Measurements from ENCODE around the gene CLDN5. TPM values are rescaled to one million over a fixed set of nuclear protein-coding genes. Genes with fewer than 3 reads are reported as not detected.

CLDN5 gene
- total and polyA plus RNA-seq, 11 donors: 16.8 to 79.0 (median 38.1) TPM

DNA sequence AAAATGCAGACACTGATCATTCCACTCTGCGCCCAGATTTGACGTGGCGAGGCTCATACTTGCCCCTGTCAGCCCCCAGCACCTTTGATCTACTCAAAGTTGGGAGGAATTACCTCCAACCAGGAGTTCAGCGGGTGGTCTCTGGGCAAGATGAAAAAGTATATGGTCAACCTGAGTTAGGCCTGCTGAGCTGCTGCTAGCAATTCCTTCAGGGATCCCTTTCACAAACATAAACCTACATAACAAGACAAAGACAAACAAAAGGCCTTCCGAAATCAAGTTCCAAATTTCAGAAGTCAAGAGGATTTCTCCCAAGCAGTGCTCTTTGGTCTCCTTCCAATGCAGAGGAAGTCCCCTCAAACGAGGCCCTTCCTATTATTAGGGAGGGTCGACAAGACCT is 20.8 kb downstream of the CLDN5 start:
- 85 to 88% (median 87%) methylated on average over 7 of the region's 7 CpGs for WGBS, 4 donors
- H3K27ac ChIP-seq: no peak overlapping the region
- no peaks in the 10 kb centered on the region for H3K27me3 ChIP-seq
- ATAC-seq: no peak
- no peak overlapping the region for H3K4me3 ChIP-seq
- H3K4me1 ChIP-seq: no peaks in the 10 kb centered on the region
- TF ChIP-seq CTCF (IDR thresholded peaks at IDR 0.05): no peak
- no peak for TF ChIP-seq POLR2A (IDR thresholded peaks at IDR 0.05)
- intact Hi-C loops (cut with DNase I): no loop called here
- H3K9me3 ChIP-seq: no peaks in the 10 kb centered on the region
- no peak for DNase-seq
- no peaks in the 10 kb centered on the region for H3K36me3 ChIP-seq

GRCh38 chr22:19501897-19502447 is 22.2 kb downstream of the CLDN5 start:
- 90 to 96% (median 94%) methylated on average over 3 of the region's 3 CpGs for WGBS, 4 donors
- Histone ChIP-seq H3K27me3 (no peaks in the 10 kb centered on the region), H3K9me3 (no peaks in the 10 kb centered on the region), H3K4me1 (no peaks in the 10 kb centered on the region), H3K36me3 (no peaks in the 10 kb centered on the region), H3K27ac (no peak overlapping the region), H3K4me3 (no peak overlapping the region)
- no peak for ATAC-seq
- no peak for DNase-seq
- intact Hi-C loops (cut with DNase I): no loop called here
- TF ChIP-seq CTCF (IDR thresholded peaks at IDR 0.05) (no peak), POLR2A (IDR thresholded peaks at IDR 0.05) (no peak)

- intact Hi-C loops (cut with DNase I): loop anchor here in 4 of 10 donors (5.0 to 10.0 kb wide), 3 partner anchors 127 to 215 kb away; partner anchors contain the start of gene SEPTIN5 (in 1 of the 4)
- no peak for ATAC-seq
- H3K27ac ChIP-seq: no peak overlapping the region
- H3K36me3 ChIP-seq: no peaks in the 10 kb centered on the region
- no peak for TF ChIP-seq CTCF (IDR thresholded peaks at IDR 0.05)
- TF ChIP-seq POLR2A (IDR thresholded peaks at IDR 0.05): no peak
- WGBS, 4 donors: 87 to 96% (median 95%) methylated on average over 4 of the region's 4 CpGs
- H3K4me1 ChIP-seq: no peaks in the 10 kb centered on the region
- H3K4me3 ChIP-seq: no peak overlapping the region
- no peaks in the 10 kb centered on the region for H3K9me3 ChIP-seq
- DNase-seq: no peak
- no peaks in the 10 kb centered on the region for H3K27me3 ChIP-seq
These were observed 24.3 kb downstream of the CLDN5 start for GRCh38 chr22:19499880-19500242.

- ATAC-seq (no peak), DNase-seq (no peak)
- 94 to 98% (median 97%) methylated on average over 7 of the region's 7 CpGs for WGBS, 4 donors
- intact Hi-C loops (cut with DNase I): loop anchor here in 4 of 10 donors (5.0 to 10.0 kb wide), 3 partner anchors 128 to 215 kb away; partner anchors contain the start of gene SEPTIN5 (in 1 of the 4)
- H3K4me1 ChIP-seq: no peaks in the 10 kb centered on the region
- TF ChIP-seq POLR2A (IDR thresholded peaks at IDR 0.05): no peak
- TF ChIP-seq CTCF (IDR thresholded peaks at IDR 0.05): no peak
- H3K9me3 ChIP-seq: no peaks in the 10 kb centered on the region
- H3K27me3 ChIP-seq: no peaks in the 10 kb centered on the region
- no peak overlapping the region for H3K27ac ChIP-seq
- H3K36me3 ChIP-seq: no peaks in the 10 kb centered on the region
- H3K4me3 ChIP-seq: no peak overlapping the region
These were observed 24.9 kb downstream of the CLDN5 start for GRCh38 chr22:19499236-19499879.

Data from heart left ventricle (tissue), 16 donors.